ENCODE results near the gene NOX4.
"Not testable (repeated sequence)": the region's sequence is repeated elsewhere in the genome, so short reads cannot be mapped to it uniquely, and the experiment has no call there.

NOX4 gene

DNA sequence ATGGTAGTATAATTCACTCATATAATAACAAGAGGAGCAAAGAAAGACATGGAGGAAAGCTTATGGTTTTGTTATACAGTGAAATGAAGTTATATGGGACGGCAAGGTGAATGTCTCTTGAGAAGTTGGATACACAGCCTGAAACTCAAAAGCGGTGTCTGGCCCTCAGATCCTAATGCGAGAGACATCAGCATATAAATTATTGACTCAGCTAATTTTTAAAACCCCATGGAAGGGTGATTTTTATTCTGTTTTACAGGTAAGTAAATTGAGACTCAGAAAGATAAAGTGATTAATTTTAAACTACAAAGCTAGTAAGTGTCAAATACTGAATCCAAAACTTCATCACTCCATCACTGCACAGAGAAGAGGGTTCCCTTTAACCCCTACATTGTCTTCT, 203.2 kb downstream of the NOX4 start:
- DNase-seq: not testable (repeated sequence)

DNA sequence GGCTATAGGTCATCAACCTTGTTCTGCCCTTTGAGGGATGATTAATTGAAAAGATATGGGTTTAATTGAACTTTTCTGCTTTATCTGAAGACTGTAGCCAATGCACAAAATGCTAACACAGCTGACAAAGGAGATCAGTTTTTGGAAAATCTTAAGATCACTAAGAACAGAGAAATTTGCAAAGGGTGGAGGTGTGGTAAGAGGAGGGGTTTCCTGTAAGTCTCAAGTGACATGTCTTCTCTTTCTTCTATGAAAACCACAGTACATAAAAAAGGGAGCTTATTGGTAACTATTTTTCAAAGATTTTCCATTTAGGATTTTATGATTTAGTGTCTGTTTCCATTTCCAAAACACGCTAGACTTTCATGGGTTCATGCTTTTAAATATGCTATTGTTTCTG, 204.6 kb downstream of the NOX4 start:
- not testable (repeated sequence) for DNase-seq

DNA sequence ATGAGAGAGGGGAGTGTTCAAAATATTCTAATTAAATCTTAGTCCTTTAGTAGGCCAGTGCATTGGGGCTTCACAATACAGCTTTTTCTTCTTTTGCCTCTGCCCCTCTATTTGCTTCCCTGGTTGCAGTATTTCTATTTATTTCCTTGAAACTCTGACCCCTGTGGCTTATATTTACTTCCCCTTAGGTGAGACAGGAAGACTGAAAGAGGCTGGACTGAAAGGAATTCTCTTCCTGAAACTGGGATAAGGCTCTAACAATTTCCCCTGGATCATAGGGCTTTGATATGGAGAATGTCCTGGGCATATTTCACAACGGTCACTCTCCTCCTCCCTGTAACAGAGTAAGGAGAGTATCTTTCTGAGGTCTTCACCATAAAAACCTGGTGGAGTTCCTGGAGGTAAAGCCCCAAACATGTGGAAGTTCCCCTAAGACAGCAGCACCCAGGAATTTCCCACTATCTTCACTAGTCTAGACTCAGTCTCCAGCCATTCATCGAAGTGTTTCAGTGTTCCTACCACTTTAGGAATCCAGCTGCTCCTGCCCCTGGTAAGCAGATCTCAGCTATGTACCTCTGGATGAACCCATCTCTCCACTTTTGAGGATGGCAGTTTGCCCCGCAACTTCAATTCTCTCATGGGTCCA, 210.0 kb downstream of the NOX4 start:
- not testable (repeated sequence) for DNase-seq

DNA sequence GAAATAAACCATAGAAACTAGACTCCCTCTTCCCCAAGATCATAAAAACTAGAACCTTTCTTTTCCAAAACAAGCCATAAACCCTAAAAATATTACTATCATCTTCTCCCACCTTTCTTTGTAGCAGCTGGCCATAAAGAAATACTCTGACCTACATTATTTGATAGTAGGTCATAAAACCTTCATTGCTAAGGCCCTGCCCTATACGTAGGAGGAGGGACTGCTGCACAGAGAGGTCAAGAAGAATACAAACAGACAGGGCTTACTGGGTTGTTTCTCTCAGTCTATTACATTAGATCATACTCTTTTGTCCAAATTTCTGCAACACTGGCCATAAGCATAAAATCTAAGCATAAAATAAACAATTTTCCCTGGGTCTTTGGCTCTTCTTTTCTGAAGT, 212.0 kb downstream of the NOX4 start:
- no peak for DNase-seq

DNA sequence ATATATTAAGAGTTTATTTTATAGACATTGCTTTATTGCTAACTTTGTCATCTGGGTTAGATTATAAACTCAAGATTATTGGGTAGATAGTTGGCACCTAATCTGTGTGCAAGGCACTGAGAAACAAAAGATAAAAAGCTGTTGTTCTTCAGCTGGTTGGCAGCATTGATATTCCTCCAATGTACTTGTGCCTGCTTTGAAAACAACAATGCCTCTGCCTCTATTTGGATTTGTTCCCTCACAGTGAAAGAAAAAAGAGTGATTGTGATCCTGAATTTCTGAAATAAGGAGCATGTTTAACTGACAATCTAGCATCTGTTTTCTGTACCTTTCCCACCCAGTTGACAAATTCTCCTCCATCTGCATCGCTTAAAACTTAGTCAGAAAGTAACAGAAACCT, 215.2 kb downstream of the NOX4 start:
- no peak for DNase-seq
